ENCODE measurements around the gene HSPB6.

Gene HSPB6

DNA sequence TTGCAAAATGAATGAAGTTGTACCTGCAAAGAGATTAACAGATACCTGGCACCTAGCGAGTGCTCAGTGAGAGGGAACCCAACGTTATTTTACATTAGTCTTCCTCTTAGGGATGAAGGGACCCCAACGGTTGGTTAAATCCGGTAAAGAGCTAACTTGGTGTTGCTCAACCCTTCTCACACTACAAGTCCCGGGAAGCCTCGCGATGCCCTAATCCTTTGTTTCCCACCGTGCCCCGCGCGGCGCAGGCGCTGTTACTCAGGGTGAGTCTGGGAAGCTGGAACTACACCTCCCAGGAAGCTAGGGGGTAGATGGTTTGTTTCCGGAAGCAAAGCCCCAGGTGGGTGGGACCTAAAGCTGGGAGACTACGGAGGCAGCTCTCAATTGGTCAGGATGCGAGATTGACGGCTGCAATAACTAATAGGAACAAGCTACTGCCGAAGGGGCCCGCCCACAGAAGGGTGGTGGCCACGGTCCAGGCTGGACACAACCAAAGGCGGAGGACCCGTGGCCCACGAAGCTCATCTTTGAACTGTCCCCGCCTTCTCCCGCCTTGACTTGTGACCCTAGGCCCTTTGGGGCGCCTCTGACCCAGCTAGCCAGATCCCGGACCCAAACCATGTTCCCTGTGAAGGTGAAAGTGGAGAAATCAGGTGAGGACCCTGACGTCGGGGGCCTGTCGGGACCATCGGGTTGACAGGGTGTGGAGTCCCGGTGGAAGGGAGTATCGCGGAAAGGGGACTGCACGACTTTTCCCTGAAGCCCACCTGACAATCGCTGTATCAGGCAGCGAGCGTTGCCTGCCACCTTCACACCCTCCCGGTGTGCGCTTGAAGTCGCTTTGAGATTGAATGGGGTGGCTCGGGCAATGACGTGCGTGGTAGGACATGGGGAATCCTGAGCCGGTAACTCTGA lies 8.5 kb downstream of the HSPB6 start, which contains the start of gene LIN37:
TSS of gene LIN37 (plus strand) at position 471 of the 915 bp plus-strand sequence. CDS start at position 620, 149 bp downstream.
- peak within 1 kb of the TSS; percentile 78 for H3K9ac ChIP-seq (ENCODE audit: low read length)
- TF ChIP-seq CTCF (IDR thresholded peaks at IDR 0.05; ENCODE audit: insufficient read depth, low read length, poor library complexity, severe bottlenecking), result no peak
- TF ChIP-seq EZH2phosphoT487 (conservative IDR thresholded peaks at IDR 0.05; ENCODE audit: low read length), result no peak
- peaks cover 11% of the 10 kb centered on the region for H3K79me2 ChIP-seq (ENCODE audit: insufficient read depth, low read length)
- H3K4me2 ChIP-seq (ENCODE audit: low read depth, low read length, poor library complexity, severe bottlenecking), result peak within 1 kb of the TSS; percentile 97
- no peaks in the 10 kb centered on the region for H3K9me3 ChIP-seq (ENCODE audit: insufficient read depth, low read length)
- no peaks in the 10 kb centered on the region for H3K27me3 ChIP-seq (ENCODE audit: low read length)
- peak within 1 kb of the TSS; percentile 60 for H3K27ac ChIP-seq (ENCODE audit: low read depth, low read length)
- H3K36me3 ChIP-seq (ENCODE audit: low read length), result no peaks in the 10 kb centered on the region
- H3F3A ChIP-seq (ENCODE audit: insufficient read depth), result peaks cover 6% of the 10 kb centered on the region; the same call in 1 of the 2 replicates
- H3K4me3 ChIP-seq (ENCODE audit: insufficient read depth, low read length, poor library complexity, severe bottlenecking), result peak within 1 kb of the TSS; percentile 94
- no peaks in the 10 kb centered on the region for H4K20me1 ChIP-seq (ENCODE audit: low read depth, low read length)
- H3K9me2 ChIP-seq (replicated peaks; ENCODE audit: insufficient read depth, low read length), result no peaks in the 10 kb centered on the region
- H2AFZ ChIP-seq (ENCODE audit: low read depth, low read length, severe bottlenecking), result peak within 1 kb of the TSS; percentile 92

DNA sequence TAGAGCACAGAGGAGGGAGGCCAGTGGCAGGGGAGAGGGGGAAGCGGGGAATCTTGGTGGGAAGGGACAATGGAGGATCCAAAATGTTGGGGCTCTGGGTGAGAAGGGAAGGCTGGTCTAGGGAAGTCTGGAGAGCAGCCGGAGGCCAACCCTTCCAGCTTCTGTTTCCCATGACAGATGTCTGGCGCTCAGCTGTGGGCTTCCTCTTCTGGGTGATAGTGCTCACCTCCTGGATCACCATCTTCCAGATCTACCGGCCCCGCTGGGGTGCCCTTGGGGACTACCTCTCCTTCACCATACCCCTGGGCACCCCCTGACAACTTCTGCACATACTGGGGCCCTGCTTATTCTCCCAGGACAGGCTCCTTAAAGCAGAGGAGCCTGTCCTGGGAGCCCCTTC lies 10.3 kb downstream of the HSPB6 start:
- no peaks in the 10 kb centered on the region for H3K27me3 ChIP-seq (ENCODE audit: low read length)
- H3K9ac ChIP-seq (ENCODE audit: low read length), result peak overlapping the region; percentile 75
- peaks cover 7% of the 10 kb centered on the region for H3F3A ChIP-seq (ENCODE audit: insufficient read depth)
- H3K9me3 ChIP-seq (ENCODE audit: insufficient read depth, low read length), result no peaks in the 10 kb centered on the region
- H3K9me2 ChIP-seq (replicated peaks; ENCODE audit: insufficient read depth, low read length), result no peaks in the 10 kb centered on the region
- H2AFZ ChIP-seq (ENCODE audit: low read depth, low read length, severe bottlenecking), result no peak overlapping the region
- no peak overlapping the region for H3K27ac ChIP-seq (ENCODE audit: low read depth, low read length)
- peaks cover 11% of the 10 kb centered on the region for H3K79me2 ChIP-seq (ENCODE audit: insufficient read depth, low read length)
- no peaks in the 10 kb centered on the region for H3K36me3 ChIP-seq (ENCODE audit: low read length)
- H4K20me1 ChIP-seq (ENCODE audit: low read depth, low read length), result no peaks in the 10 kb centered on the region
- TF ChIP-seq CTCF (IDR thresholded peaks at IDR 0.05; ENCODE audit: insufficient read depth, low read length, poor library complexity, severe bottlenecking) (no peak), EZH2phosphoT487 (conservative IDR thresholded peaks at IDR 0.05; ENCODE audit: low read length) (no peak)
- H3K4me3 ChIP-seq (ENCODE audit: insufficient read depth, low read length, poor library complexity, severe bottlenecking), result peak overlapping the region; percentile 76
- peak overlapping the region; percentile 92 for H3K4me2 ChIP-seq (ENCODE audit: low read depth, low read length, poor library complexity, severe bottlenecking)

GRCh38 chr19:35746087-35746462 lies 10.8 kb downstream of the HSPB6 start:
- no peaks in the 10 kb centered on the region for H3K27me3 ChIP-seq (ENCODE audit: low read length)
- peaks cover 11% of the 10 kb centered on the region for H3K79me2 ChIP-seq (ENCODE audit: insufficient read depth, low read length)
- no peak overlapping the region for H2AFZ ChIP-seq (ENCODE audit: low read depth, low read length, severe bottlenecking)
- H3K4me2 ChIP-seq (ENCODE audit: low read depth, low read length, poor library complexity, severe bottlenecking), result peak overlapping the region; percentile 92
- H3K36me3 ChIP-seq (ENCODE audit: low read length), result no peaks in the 10 kb centered on the region
- TF ChIP-seq CTCF (IDR thresholded peaks at IDR 0.05; ENCODE audit: insufficient read depth, low read length, poor library complexity, severe bottlenecking) (no peak), EZH2phosphoT487 (conservative IDR thresholded peaks at IDR 0.05; ENCODE audit: low read length) (no peak)
- no peaks in the 10 kb centered on the region for H4K20me1 ChIP-seq (ENCODE audit: low read depth, low read length)
- peaks cover 10% of the 10 kb centered on the region for H3F3A ChIP-seq (ENCODE audit: insufficient read depth)
- H3K9me3 ChIP-seq (ENCODE audit: insufficient read depth, low read length), result no peaks in the 10 kb centered on the region
- H3K9ac ChIP-seq (ENCODE audit: low read length), result peak overlapping the region; percentile 75
- H3K27ac ChIP-seq (ENCODE audit: low read depth, low read length), result peak overlapping the region; percentile 32; the same call in 1 of the 2 replicates
- H3K9me2 ChIP-seq (replicated peaks; ENCODE audit: insufficient read depth, low read length), result no peaks in the 10 kb centered on the region
- peak overlapping the region; percentile 76 for H3K4me3 ChIP-seq (ENCODE audit: insufficient read depth, low read length, poor library complexity, severe bottlenecking)

Measured in SU-DHL-6 (cell line).